HG02763 (cell line): ENCODE data around the gene PEX13.
"Not testable (repeated sequence)": the region's sequence is repeated elsewhere in the genome, so short reads cannot be mapped to it uniquely, and the experiment has no call there.

Source experiments
- ATAC-seq: cut with Tn5 transposase; IDR thresholded peaks from one replicate; pipeline ENCODE4 v1.9.1; 2021; ENCODE audit warnings: mild to moderate bottlenecking, moderate library complexity; ENCODE audit not compliant: unreplicated experiment

PEX13 gene, protein sequence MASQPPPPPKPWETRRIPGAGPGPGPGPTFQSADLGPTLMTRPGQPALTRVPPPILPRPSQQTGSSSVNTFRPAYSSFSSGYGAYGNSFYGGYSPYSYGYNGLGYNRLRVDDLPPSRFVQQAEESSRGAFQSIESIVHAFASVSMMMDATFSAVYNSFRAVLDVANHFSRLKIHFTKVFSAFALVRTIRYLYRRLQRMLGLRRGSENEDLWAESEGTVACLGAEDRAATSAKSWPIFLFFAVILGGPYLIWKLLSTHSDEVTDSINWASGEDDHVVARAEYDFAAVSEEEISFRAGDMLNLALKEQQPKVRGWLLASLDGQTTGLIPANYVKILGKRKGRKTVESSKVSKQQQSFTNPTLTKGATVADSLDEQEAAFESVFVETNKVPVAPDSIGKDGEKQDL

DNA sequence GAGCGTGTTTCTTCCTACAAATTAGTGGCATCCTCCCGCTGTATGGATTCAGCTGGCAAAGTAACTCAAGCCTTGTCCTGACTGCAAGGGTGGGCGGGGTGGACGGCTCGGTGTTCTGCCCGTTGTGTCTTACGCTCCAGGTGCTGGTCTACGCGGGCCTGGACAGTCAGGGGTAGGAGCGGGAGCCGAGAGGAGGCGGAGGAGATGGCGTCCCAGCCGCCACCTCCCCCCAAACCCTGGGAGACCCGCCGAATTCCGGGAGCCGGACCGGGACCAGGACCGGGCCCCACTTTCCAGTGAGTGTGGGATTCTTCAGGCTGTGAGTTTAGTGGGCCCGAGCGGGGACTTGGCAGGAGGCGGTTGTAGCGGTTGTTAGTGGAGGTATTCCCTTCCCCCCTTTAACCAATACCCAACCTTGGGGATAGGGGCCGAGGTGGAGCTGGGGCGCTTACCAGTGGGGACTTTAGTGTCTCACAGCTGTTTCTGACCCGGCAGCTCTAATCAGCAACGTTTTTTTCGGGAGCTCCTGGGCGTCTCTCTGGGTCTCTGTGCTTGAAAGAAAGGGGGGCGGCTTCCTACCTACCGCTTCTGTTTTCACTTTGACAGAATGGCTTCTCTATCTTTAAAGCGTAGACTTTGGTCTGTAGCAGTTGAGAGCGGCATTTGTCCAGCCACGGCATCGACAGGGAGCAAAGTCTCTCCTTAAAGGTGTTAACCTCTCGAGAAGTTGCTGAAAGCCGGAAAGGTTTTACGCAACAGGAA lies at the start of gene PEX13, which contains the start of gene PUS10:
TSS of gene PEX13 (plus strand) at position 165 of the 762 bp plus-strand sequence. CDS start at position 205, 40 bp downstream.
TSS of gene PUS10 (minus strand) at position 700 of the 762 bp plus-strand sequence. CDS start 6,365 bp downstream, outside the sequence.
- peak; percentile 83 for ATAC-seq

DNA sequence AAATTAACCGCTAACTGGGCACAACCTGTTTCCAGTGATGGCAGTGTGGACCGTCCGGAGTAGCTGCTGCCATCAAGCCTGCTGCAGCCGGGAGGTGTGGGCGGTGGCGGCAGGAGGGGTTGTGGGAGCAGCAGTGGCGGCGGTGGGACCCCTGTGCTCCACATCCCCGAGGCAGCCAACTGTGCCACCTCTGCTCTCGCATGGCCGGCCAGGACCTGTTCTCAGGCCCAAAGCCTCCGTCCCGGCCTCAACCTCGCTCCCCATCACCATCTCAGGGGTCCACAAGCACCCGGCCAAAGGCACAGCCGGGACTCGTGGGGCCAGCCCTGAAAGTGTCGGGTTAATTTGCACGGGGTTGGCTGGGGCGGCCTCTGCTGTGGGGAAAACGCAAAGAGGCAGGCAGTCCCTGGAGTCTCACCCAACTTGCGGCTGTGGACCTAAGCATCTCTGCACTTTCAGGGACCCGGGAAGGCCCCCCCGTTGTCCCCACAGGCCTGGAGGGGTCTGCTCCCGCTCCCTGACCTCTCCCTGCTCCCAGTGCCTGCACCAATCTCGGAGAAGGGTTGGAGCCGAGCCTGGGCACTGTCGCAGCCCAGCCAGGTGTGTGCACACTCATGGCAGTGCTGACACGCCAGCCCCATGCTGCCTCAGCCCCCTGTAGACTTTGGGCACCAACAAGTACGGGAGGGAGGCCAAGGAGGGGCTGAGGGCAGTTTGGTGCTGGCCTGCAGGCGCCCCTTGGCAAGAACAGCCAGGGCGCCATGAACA lies 44.4 kb upstream of the PEX13 start:
- ATAC-seq = no peak

DNA sequence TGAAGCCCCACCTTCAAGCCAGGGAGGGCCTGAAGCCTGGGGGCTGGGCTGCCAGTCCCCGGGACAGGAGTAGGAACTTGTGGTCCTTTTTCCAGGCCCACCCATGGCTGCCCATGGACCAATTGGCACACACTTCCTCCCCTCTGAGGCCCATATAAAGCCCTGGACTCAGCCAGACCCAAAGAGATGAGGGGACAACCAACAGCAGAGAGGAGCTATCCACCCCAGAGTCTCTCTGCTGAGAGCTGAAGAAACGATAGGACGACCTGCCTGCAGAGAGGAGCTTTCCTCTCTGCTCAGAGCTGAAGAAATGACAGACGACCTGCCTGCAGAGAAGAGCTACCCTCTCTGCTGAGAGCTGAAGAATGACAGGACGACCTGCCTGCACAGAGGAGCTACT lies 43.8 kb upstream of the PEX13 start:
- ATAC-seq = no peak

- no peak for ATAC-seq
These were observed 42.9 kb upstream of the PEX13 start for GRCh38 chr2:60974652-60975051.

- ATAC-seq = no peak
These were observed 41.2 kb upstream of the PEX13 start for GRCh38 chr2:60976256-60976850.

GRCh38 chr2:60976875-60977561 lies 40.5 kb upstream of the PEX13 start:
- no peak for ATAC-seq

DNA sequence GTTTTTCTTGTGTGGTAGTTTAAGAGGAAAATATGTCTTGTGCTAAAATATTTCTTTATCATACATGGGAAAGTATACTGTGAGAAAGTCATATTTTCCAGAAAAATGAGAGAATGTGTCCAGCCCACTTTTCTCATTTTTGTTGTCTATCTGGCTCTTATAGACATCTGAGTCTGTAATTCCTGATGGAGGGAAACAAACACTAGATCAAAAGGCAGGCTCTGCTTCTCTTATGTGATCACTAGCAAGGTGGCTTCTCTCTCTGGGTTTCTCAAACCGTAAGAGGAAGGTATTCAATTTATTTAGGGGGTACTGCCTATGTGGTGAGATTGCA lies 40.0 kb upstream of the PEX13 start:
- ATAC-seq = no peak

- ATAC-seq = no peak
These were observed 38.3 kb upstream of the PEX13 start for GRCh38 chr2:60979231-60979630.

GRCh38 chr2:60980071-60980815 lies 37.3 kb upstream of the PEX13 start:
- ATAC-seq = peak; percentile 59

DNA sequence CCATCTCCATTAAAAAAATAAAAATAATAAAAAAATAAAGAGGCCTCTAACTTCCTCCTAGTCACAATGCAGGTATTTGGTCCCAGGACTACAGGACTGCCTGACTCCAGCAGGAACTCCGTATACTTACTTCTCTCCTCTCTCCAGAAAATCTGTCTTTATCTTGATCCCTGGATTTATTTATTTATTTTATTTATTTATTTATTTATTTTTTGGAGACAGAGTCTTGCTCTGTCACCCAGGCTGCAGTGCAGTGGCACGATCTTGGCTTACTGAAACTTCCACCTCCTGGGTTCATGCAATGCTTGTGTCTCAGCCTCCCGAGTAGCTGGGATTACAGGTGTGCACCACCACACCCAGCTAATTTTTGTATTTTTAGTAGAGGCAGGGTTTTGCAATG lies 35.5 kb upstream of the PEX13 start:
- ATAC-seq = not testable (repeated sequence)

DNA sequence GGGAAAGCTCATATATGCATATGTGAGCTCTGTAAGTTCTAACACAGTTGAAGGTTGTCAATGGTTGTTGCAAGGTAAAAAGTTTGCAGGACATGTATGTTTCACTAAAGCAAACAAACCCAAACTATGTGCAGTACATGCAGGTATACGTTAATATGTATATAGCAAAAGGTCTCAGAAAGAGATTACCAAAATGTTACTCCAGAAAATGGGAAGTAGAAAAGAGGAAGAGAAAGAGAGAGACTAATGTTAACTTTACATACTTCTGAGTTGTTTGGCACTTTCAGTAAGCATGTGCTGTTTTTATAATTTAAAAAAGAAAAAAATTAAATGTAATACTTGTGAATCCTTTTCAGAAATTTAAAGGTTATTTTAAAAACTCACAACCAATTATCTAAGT lies 32.8 kb upstream of the PEX13 start:
- ATAC-seq = no peak

DNA sequence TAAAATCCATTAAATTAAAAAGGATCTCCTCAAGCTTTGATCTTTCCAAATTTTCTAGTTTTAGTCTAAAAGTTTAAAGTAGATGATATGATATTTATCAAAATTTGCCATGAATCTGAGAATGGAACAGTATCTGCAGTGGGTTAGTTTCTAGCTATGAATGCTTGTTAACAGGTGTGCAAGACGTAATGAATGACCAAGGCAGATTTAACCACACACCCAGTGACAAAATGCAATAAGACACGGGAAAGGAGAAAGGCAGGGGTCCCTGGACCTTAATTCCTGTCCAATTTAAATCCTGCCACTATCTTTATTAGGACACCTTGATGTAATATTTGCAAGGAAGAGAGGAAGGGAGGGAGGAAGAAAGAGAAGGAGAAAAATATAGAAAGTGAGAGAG lies 30.5 kb upstream of the PEX13 start:
- ATAC-seq = no peak

GRCh38 chr2:60987656-60988055 lies 29.9 kb upstream of the PEX13 start:
- ATAC-seq = not testable (repeated sequence)

GRCh38 chr2:60989259-60989658 lies 28.3 kb upstream of the PEX13 start:
- ATAC-seq = no peak

DNA sequence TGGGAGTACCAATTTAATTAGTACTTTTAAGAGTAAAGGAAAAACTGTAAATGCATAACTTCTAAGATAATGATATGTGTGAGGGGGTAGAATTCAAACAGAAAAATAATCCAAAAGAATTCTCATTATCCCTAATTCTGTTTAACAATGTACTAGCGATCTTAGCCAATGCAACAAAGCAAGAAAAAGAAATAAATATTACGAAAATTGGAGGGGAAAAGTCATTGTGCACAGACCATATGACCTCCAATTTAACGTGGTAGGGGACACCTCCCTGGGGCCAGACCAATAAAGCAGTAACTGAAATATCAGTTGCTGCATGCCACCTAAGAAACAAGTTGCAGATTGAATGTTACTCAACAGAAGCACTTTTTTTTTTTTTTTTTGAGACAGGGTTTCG lies 25.9 kb upstream of the PEX13 start:
- ATAC-seq = no peak

GRCh38 chr2:60992985-60993392 lies 24.5 kb upstream of the PEX13 start:
- peak; percentile 94 for ATAC-seq

DNA sequence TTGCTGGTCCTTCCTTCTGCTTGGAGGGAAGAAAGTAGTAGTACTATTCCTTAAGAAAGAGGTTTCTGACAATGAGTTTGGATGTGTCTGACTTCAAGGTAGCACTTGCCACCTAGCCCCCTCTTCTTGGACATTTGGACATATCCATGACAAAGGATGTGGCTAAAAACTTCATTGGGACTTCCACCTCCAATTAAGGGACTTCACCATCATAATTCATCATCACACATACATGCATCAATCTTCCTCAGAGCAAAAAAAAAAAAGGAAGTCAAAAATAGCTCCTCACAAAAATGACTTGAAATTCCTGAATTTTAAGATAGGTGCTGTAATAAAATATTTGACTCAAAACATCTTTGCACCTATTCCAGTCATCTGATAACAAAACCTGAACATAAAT lies 23.4 kb upstream of the PEX13 start:
- no peak for ATAC-seq

DNA sequence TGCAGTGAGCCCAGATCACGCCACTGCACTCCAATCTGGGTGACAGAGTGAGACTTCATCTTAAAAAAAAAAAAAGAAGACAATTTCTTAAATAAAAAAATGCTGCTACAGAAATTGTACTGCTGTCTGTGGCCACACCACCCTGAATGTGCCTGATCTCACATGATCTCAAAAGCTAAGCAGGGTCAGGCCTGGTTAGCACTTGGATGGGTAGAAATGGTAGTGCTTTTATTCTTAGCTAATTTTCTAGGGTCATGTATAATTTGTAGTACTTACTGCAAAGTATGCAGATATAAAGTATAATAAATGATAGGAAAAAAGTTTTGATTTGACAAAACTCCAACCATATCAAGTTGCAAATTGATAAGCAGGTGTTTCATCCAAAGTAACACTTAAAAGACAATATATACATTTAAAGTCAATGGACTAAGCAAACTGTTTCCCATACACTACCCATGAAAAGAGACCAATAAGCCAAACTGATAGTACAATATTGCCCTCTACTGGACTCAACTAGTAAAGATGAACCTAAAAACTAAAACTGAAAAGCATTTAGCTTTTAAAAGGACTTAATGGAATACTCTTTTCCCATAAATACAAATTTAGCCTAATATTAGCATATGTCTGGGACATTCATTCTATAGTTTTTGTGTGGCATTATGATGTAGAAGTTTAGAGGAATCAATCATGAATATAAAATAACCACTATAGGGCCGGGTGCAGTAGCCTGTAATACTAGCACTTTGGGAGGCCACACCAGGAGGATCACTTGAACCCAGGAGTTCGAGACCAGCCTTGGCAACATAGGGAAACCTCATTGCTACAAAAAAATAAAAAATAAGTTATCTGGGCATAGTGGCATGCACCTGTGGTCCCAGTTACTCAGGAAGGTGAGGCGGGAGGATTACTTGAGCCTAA lies 18.6 kb upstream of the PEX13 start:
- no peak for ATAC-seq

DNA sequence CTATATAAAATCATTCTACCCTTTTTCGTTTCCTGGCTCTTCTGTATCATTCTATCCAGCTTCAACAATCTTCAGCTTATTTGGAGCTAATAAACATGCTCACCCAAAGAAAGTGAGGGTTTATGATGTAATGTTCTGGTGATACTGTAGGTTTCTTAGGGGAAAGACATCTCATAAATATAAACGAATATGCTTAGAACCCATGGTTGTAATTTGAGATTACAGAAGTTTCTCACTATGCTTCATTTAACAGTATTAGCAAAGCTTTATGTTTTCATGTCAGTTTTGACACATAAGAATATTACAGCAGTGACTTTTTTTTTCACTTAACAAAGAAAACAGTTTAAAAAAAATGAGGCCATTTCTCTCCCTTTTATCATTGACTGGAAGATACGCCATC lies 11.8 kb upstream of the PEX13 start:
- no peak for ATAC-seq
